Adrenal gland (tissue), 5 donors: ENCODE data around the gene HTR7.

Source experiments
- CTCF ChIP-seq, 6 experiments: fragments of 450-650 bp in 4 of 6; fragments of 200-600 bp in 2 of 6; sonication (generic) in 1 of 6; IDR thresholded peaks; 1 replicate in 5 of 6; 2 replicates in 1 of 6; pipeline versions ENCODE4 v1.5.1 to v1.8.0; 2016 to 2021; ENCODE audit warnings: antibody characterized with exemption in 6 of 6, mild to moderate bottlenecking in 2 of 6, moderate library complexity in 1 of 6
- POLR2A ChIP-seq, 2 donors: fragments of 450-650 bp; IDR thresholded peaks; one replicate each; pipeline ENCODE4 v1.6.1; 2017; ENCODE audit warnings: antibody characterized with exemption in 2 of 2, mild to moderate bottlenecking in 2 of 2, moderate library complexity in 1 of 2
- donor health status: DM: no; HTN: no; CAD: no.

- TF ChIP-seq POLR2A (IDR thresholded peaks at IDR 0.05) (no peak), CTCF (IDR thresholded peaks at IDR 0.05) (no peak)
Measured at GRCh38 chr10:90738885-90739284, 119.0 kb downstream of the HTR7 start.
